ENCODE measurements around the gene CLOCK. TPM values are rescaled to one million over a fixed set of nuclear protein-coding genes. Genes with fewer than 3 reads are reported as not detected.

CLOCK gene
- total and polyA plus RNA-seq, 2 of the 8 experiments (the other 6 are each of a cell fraction or from before 2014, with no cell fraction given) = 7.7 to 24.2 TPM

DNA sequence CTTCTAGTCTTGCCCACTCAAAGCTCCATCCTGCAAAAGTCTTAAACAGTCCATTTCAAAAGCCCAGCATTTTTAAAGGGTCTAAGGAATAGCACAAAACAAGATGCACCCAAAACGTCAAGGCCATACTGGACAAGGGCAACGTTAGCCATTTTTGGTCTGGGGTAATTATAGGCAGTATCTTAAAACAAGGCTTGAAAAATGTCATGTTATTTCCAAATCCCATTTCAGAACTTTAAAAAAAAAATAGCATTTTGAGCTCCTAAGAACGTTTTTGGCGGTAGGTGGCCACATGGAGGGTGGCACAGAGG is 151.5 kb downstream of the CLOCK start:
- H3K23me2 ChIP-seq (ENCODE audit: low read depth, low read length) = peaks cover 18% of the 10 kb centered on the region
- H3K14ac ChIP-seq (ENCODE audit: insufficient read length) = no peak overlapping the region
- H3K4me1 ChIP-seq (replicated peaks in 1 of 4; ENCODE audit: control insufficient read depth in 3 of 4, insufficient read depth in 4 of 4, low read length in 3 of 4) = peaks cover 0 to 6% (median under 1%) of the 10 kb centered on the region in 4 experiments; a peak in 2 of 7 replicates
- H2AFZ ChIP-seq (ENCODE audit: low read length) = 0 out of 2 replicates have a peak overlapping the region, but pooled peaks have one; percentile 27
- no peak overlapping the region; the same call in 1 of the 2 replicates for H3K18ac ChIP-seq (ENCODE audit: extremely low read depth, low read length)
- no peaks in the 10 kb centered on the region for H3K27me3 ChIP-seq (replicated peaks in 1 of 4; ENCODE audit: control insufficient read depth in 3 of 4, extremely low read depth in 1 of 4, insufficient read depth in 3 of 4, low read length in 3 of 4)
- H2BK15ac ChIP-seq (ENCODE audit: low read length) = no peak overlapping the region
- no peaks in the 10 kb centered on the region for H3K9me3 ChIP-seq (ENCODE audit: insufficient read depth in 2 of 2, low read depth in 1 of 2, low read length in 1 of 2)
- H3K9ac ChIP-seq (replicated peaks in 1 of 4; ENCODE audit: extremely low read depth in 1 of 4, low read depth in 3 of 4, low read length in 3 of 4) = peak overlapping the region in 2 of 4 experiments; percentile 50 to 96; a peak in 3 of 7 replicates
- DNase-seq (ENCODE audit: low read depth in 1 of 2, low spot score in 2 of 2) = no peak
- H4K20me1 ChIP-seq (replicated peaks in 1 of 2; ENCODE audit: control insufficient read depth in 1 of 2, insufficient read depth in 2 of 2, low read length in 2 of 2) = peaks cover 11 to 12% of the 10 kb centered on the region in 2 experiments
- H2BK5ac ChIP-seq (ENCODE audit: low read depth, low read length) = 0 out of 2 replicates have a peak overlapping the region, but pooled peaks have one; percentile 71
- POLR2A ChIA-PET (ENCODE audit: partially characterized antibody) = interaction anchor here (0.7 to 3.6 kb wide), 16 partner anchors 9 to 242 kb away, joined by 3 to 19 read pairs (median 6); partner anchors contain the start of gene NMU
- TF ChIP-seq E2F6 (IDR thresholded peaks at IDR 0.05) (no peak), SIX5 (IDR thresholded peaks at IDR 0.05; ENCODE audit: low read depth, low read length) (no peak), RAD21 (IDR thresholded peaks at IDR 0.05 in 1 of 2, conservative IDR thresholded peaks at IDR 0.05 in 1 of 2; ENCODE audit: low read depth in 2 of 2, low read length in 2 of 2) (no peak; a peak in 1 of 4 replicates), POLR2A (IDR thresholded peaks at IDR 0.05; ENCODE audit: control extremely low read depth in 1 of 2, low read depth in 2 of 2, low read length in 2 of 2) (no peak), TBP (IDR thresholded peaks at IDR 0.05; ENCODE audit: low read depth, low read length) (no peak), SIN3A (conservative IDR thresholded peaks at IDR 0.05 in 1 of 2, IDR thresholded peaks at IDR 0.05 in 1 of 2; ENCODE audit: low read depth in 1 of 2, low read length in 2 of 2) (no peak)
- no peak overlapping the region for H3K4ac ChIP-seq (replicated peaks; ENCODE audit: insufficient read length, low read depth, low read length)
- H3K4me3 ChIP-seq (ENCODE audit: extremely low read depth in 1 of 4, insufficient read depth in 2 of 4, low read depth in 3 of 4, low read length in 4 of 4) = peak overlapping the region; percentile 74 to 87 (median 79)
- H2AK5ac ChIP-seq (ENCODE audit: low read depth, low read length) = no peak overlapping the region
- H3K56ac ChIP-seq (replicated peaks; ENCODE audit: insufficient read length, low read depth, low read length) = no peak overlapping the region
- WGBS, 2 experiments (ENCODE audit: extremely low coverage in 1 of 2, insufficient coverage in 1 of 2, insufficient read length in 1 of 2, insufficient replicate concordance in 2 of 2, low coverage in 1 of 2, low lambda C conversion rate in 2 of 2, missing lambda C conversion rate in 1 of 2) = 11% methylated on average over 4 of the region's 4 CpGs; no CpG with 5 or more reads in 1 of the 2 experiments
- peak overlapping the region; percentile 85; the same call in 1 of the 2 replicates for H4K8ac ChIP-seq (ENCODE audit: extremely low read depth, insufficient read depth, low read length)
- no peak overlapping the region for H4K5ac ChIP-seq (ENCODE audit: insufficient read length, low read depth, low read length)
- no peak overlapping the region for H2BK120ac ChIP-seq (replicated peaks; ENCODE audit: low read depth, low read length)
- no peak overlapping the region for H4K91ac ChIP-seq (replicated peaks; ENCODE audit: insufficient read length, low read length)
- FAIRE-seq = no peak
- H3K4me2 ChIP-seq (ENCODE audit: insufficient read depth in 1 of 2, low read depth in 2 of 2, low read length in 2 of 2) = peak overlapping the region; percentile 74 to 81
- no peak overlapping the region for H3K23ac ChIP-seq (ENCODE audit: insufficient read length)
- H2BK20ac ChIP-seq (ENCODE audit: low read length) = no peak overlapping the region
- peaks cover 4% of the 10 kb centered on the region; the same call in 1 of the 2 replicates for H3K79me1 ChIP-seq (ENCODE audit: low read depth, low read length)
- H3K27ac ChIP-seq (ENCODE audit: low read depth, low read length) = no peak overlapping the region
- no peak overlapping the region for H2BK12ac ChIP-seq (ENCODE audit: low read depth, low read length)
- peaks cover 30 to 40% of the 10 kb centered on the region in 2 experiments for H3K79me2 ChIP-seq (ENCODE audit: control insufficient read depth in 1 of 2, insufficient read depth in 2 of 2, low read length in 2 of 2)
- H3K36me3 ChIP-seq (ENCODE audit: control insufficient read depth in 2 of 4, insufficient read depth in 4 of 4, low read length in 3 of 4) = peaks cover 0 to 12% (median 1%) of the 10 kb centered on the region in 4 experiments; a peak in 1 of 8 replicates
- CTCF ChIA-PET (ENCODE audit: partially characterized antibody) = interaction anchor here (0.6 to 1.8 kb wide), 7 partner anchors 33 to 578 kb away, joined by 3 to 5 read pairs (median 4); no protein-coding TSS in a partner anchor

All from H1 (cell line).